Gastroesophageal sphincter (tissue), 4 donors: Measurements from ENCODE around the gene TRIM17. TPM values are rescaled to one million over a fixed set of nuclear protein-coding genes. Genes with fewer than 3 reads are reported as not detected.

Experiments used
- ATAC-seq: fragments of 150-250 bp; one replicate; pipeline ENCODE4 v1.9.1; 2016; ENCODE audit warnings: mild to moderate bottlenecking, moderate library complexity
- H3K27ac ChIP-seq, 4 donors: fragments of 200-600 bp; sonication (generic) in 3 of 4; 1 replicate in 3 of 4; 2 replicates in 1 of 4; pipeline ENCODE4 v1.5.1; 2016 to 2019
- H3K27me3 ChIP-seq: fragments of 200-600 bp; sonication (generic); one replicate; pipeline ENCODE4 v1.5.1; 2019
- H3K36me3 ChIP-seq, 2 donors: fragments of 200-600 bp; sonication (generic); one replicate each; pipeline ENCODE4 v1.5.1; 2019; ENCODE audit warnings: control low read depth in 1 of 2
- H3K4me1 ChIP-seq, 3 donors: fragments of 200-600 bp; sonication (generic); 1 replicate in 2 of 3; 2 replicates in 1 of 3; pipeline ENCODE4 v1.5.1; 2016 to 2019; ENCODE audit warnings: control low read depth in 2 of 3
- H3K4me3 ChIP-seq, 2 donors: fragments of 200-600 bp; sonication (generic); one replicate each; pipeline ENCODE4 v1.5.1; 2019; ENCODE audit warnings: mild to moderate bottlenecking in 1 of 2, moderate library complexity in 1 of 2
- H3K9me3 ChIP-seq, 3 donors: fragments of 200-600 bp; sonication (generic); one replicate each; pipeline ENCODE4 v1.5.1; 2017 to 2019; ENCODE audit warnings: control low read depth in 2 of 3
- EP300 ChIP-seq: sonication (generic); formaldehyde crosslinking; IDR thresholded peaks from one replicate; pipeline ENCODE4 v1.6.1; 2017; ENCODE audit warnings: antibody characterized with exemption, mild to moderate bottlenecking
- POLR2A ChIP-seq, 2 donors: fragments of 450-650 bp; IDR thresholded peaks; one replicate each; pipeline ENCODE4 v1.6.1; 2017; ENCODE audit warnings: antibody characterized with exemption in 2 of 2, mild to moderate bottlenecking in 2 of 2, moderate library complexity in 1 of 2
- POLR2AphosphoS5 ChIP-seq: sonication (generic); formaldehyde crosslinking; IDR thresholded peaks from one replicate; pipeline ENCODE4 v1.6.1; 2017; ENCODE audit warnings: antibody characterized with exemption
- WGBS, 2 donors: methylation state at CpG; one replicate each; pipeline ENCODE4 v1.1.5; 2018; ENCODE audit warnings: low coverage in 1 of 2; 5-methylcytosine and 5-hydroxymethylcytosine counted together
- total RNA-seq, 4 donors: library from RNA; depleted of rRNA; stranded (reverse); fragments of >200 nt; gene quantifications; one replicate each; pipeline ENCODE4 v1.1.0, GENCODE V29; 2016
- TF ChIP-seq, protein P1 (sequence below), 4 experiments: fragments of 200-600 bp in 2 of 4; fragments of 450-650 bp in 2 of 4; sonication (generic) in 1 of 4; IDR thresholded peaks; one replicate each; pipeline ENCODE4 v1.5.1; 2017 to 2019; ENCODE audit warnings: antibody characterized with exemption in 4 of 4, mild to moderate bottlenecking in 2 of 4, moderate library complexity in 2 of 4

TRIM17 gene
- total RNA-seq, 4 donors from 2014 or later, result not detected

- Histone ChIP-seq H3K9me3 (no peaks in the 10 kb centered on the region), H3K4me1 (peaks cover 6 to 55% (median 14%) of the 10 kb centered on the region in 3 donors), H3K36me3 (peaks cover 0 to 75% of the 10 kb centered on the region in 2 donors), H3K4me3 (no peak overlapping the region), H3K27ac (no peak overlapping the region), H3K27me3 (no peaks in the 10 kb centered on the region)
- ATAC-seq, result no peak
- 77 to 80% methylated on average over 1 to 2 of the region's 19 CpGs for WGBS, 2 donors
- TF ChIP-seq, protein P1, sequence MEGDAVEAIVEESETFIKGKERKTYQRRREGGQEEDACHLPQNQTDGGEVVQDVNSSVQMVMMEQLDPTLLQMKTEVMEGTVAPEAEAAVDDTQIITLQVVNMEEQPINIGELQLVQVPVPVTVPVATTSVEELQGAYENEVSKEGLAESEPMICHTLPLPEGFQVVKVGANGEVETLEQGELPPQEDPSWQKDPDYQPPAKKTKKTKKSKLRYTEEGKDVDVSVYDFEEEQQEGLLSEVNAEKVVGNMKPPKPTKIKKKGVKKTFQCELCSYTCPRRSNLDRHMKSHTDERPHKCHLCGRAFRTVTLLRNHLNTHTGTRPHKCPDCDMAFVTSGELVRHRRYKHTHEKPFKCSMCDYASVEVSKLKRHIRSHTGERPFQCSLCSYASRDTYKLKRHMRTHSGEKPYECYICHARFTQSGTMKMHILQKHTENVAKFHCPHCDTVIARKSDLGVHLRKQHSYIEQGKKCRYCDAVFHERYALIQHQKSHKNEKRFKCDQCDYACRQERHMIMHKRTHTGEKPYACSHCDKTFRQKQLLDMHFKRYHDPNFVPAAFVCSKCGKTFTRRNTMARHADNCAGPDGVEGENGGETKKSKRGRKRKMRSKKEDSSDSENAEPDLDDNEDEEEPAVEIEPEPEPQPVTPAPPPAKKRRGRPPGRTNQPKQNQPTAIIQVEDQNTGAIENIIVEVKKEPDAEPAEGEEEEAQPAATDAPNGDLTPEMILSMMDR (IDR thresholded peaks at IDR 0.05), result no peak
- TF ChIP-seq POLR2AphosphoS5 (no peak), EP300 (no peak), POLR2A (IDR thresholded peaks at IDR 0.05) (no peak)
Observed at GRCh38 chr1:228400692-228401454, 15.8 kb downstream of the TRIM17 start.

- H3K4me1 ChIP-seq, result peaks cover 3 to 48% (median 11%) of the 10 kb centered on the region in 3 donors
- H3K36me3 ChIP-seq, result peaks cover 0 to 81% of the 10 kb centered on the region in 2 donors
- H3K4me3 ChIP-seq, result no peak overlapping the region
- H3K27me3 ChIP-seq, result no peaks in the 10 kb centered on the region
- H3K27ac ChIP-seq, result no peak overlapping the region
- no peaks in the 10 kb centered on the region for H3K9me3 ChIP-seq
- 100% methylated on average over 1 of the region's 11 CpGs; no CpG with 5 or more reads in 1 of the 2 donors for WGBS, 2 donors
- TF ChIP-seq POLR2AphosphoS5 (no peak), EP300 (no peak), POLR2A (IDR thresholded peaks at IDR 0.05) (no peak)
- TF ChIP-seq, protein P1 (IDR thresholded peaks at IDR 0.05), result no peak
- ATAC-seq, result no peak
Observed at GRCh38 chr1:228400237-228400651, 16.4 kb downstream of the TRIM17 start.

GRCh38 chr1:228399531-228400236 lies 17.0 kb downstream of the TRIM17 start:
- peaks cover 0 to 87% of the 10 kb centered on the region in 2 donors for H3K36me3 ChIP-seq
- 89% methylated on average over 5 of the region's 14 CpGs; no CpG with 5 or more reads in 1 of the 2 donors for WGBS, 2 donors

GRCh38 chr1:228398741-228399461 lies 17.8 kb downstream of the TRIM17 start:
- no peaks in the 10 kb centered on the region for H3K27me3 ChIP-seq
- H3K9me3 ChIP-seq, result no peaks in the 10 kb centered on the region
- TF ChIP-seq POLR2AphosphoS5 (no peak), POLR2A (IDR thresholded peaks at IDR 0.05) (no peak), EP300 (no peak)
- TF ChIP-seq, protein P1 (IDR thresholded peaks at IDR 0.05), result no peak
- peaks cover 0 to 94% of the 10 kb centered on the region in 2 donors for H3K36me3 ChIP-seq
- no peak overlapping the region for H3K27ac ChIP-seq
- WGBS, 2 donors, result 88 to 90% methylated on average over 2 to 11 of the region's 12 CpGs
- no peak overlapping the region for H3K4me3 ChIP-seq
- no peak for ATAC-seq
- peaks cover 0 to 39% (median 0%) of the 10 kb centered on the region in 3 donors for H3K4me1 ChIP-seq

More at GRCh38 chr1:228399531-228400236, 17.0 kb downstream of the TRIM17 start:
- H3K9me3 ChIP-seq, result no peaks in the 10 kb centered on the region
- H3K27ac ChIP-seq, result no peak overlapping the region
- no peak for ATAC-seq
- TF ChIP-seq EP300 (no peak), POLR2A (IDR thresholded peaks at IDR 0.05) (no peak), POLR2AphosphoS5 (no peak)
- TF ChIP-seq, protein P1 (IDR thresholded peaks at IDR 0.05), result no peak
- H3K27me3 ChIP-seq, result no peaks in the 10 kb centered on the region
- H3K4me3 ChIP-seq, result no peak overlapping the region
- H3K4me1 ChIP-seq, result peaks cover 0 to 43% (median 6%) of the 10 kb centered on the region in 3 donors
